Fibroblast of upper back skin (primary cell): ENCODE data around the gene CADPS.

Experiments used
- DNase-seq: peaks from one replicate; pipeline ENCODE4 v3.0.0-alpha.2; 2013

Gene CADPS

DNA sequence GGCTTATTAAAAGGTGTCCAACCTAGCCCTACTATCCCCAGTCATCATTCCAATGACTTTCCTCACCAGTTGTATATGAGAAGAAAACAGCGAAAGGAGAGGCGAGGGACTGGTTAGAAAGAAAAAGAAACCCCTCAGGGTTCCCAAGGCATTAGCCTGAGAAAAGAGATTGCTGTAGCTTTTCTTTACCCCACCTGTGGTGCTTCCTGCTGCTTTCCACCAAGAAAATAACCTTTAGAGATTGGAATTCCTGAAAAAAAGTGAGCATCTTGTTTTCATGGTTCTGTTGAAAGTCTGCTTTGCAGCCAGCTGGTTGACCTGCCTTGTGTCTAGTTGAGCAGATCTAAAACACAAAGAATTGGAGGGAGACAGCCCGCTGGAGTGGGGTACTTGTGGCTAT lies 196.4 kb downstream of the CADPS start:
- no peak for DNase-seq

DNA sequence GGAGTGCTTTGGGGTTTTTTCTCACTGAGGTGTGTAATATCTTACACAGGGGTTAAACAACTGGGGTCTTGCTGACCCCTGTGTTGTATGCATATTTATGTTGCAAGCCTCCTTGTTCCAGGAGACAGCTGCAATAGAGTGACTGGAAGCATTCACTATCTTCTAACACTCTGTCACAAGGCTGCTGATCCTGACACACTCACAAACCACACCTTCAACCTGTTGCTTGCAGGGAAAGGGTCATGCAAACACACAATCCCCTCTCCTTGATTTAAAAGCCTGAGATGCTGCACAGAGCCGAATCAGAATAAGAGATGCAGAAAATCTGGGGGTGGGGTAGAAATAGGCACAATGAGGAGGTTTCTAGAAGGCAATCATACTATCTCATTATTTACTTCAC lies 197.3 kb downstream of the CADPS start:
- no peak for DNase-seq

DNA sequence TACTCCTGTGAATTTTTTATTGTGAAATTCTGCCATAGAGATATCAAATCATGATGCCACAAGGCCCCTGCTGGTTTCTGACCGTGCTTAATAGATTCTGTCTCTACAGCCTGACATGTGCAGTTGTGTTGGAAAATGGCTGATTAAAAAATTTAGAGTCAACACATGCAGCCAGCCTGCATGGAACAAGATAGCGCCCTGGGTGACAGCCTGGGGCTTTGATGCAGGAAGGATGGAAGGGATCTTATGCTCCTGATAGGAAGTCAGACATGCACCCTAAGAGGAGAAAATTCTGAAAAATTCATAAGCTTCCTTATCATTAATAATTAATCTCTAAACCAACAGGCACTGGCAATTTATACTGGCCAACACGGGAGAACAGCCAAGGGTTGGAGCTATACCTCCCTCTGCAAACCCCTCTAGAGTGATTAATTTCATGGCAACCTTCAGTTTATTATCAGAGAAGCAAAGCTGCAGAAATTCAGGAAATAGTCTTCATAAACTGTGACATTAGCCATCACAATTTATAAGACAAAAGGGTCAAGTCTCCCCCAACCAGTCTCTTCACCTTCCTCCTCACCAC lies 198.4 kb downstream of the CADPS start:
- DNase-seq: no peak

DNA sequence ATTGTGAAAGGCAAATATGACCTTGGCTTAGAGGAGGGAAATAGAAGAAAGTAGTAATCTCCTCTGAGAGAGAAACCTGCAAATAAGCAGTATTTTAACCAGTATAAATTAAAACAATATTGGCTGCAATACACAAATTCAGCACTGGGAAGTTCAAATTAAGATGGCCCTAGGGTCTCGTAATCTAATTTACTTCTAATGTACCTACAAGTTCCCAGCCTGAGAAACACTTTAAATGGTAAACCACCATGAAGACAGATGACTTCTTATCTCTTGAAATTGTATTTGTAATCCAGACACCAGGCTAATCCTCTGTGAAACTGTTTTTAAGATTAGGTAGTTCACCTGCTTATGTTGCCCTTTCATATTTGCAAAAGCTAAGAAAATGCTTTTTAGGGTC lies 199.7 kb downstream of the CADPS start:
- no peak for DNase-seq

DNA sequence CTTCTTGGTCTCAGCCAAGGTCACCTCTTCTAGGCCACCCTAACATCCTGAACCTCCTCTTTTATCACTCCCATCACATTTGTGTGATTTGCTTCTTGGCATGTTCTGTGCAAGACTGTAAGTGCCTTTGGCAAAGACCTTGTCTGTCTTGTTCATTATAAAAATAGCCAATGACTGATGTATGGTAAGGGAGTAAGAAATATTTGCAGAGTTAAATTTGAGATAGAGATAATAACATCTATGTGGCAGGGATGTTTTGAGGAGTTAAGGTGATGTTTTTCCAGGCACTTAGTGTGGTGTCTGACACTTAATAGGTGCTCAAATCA lies 202.3 kb downstream of the CADPS start:
- DNase-seq: no peak

DNA sequence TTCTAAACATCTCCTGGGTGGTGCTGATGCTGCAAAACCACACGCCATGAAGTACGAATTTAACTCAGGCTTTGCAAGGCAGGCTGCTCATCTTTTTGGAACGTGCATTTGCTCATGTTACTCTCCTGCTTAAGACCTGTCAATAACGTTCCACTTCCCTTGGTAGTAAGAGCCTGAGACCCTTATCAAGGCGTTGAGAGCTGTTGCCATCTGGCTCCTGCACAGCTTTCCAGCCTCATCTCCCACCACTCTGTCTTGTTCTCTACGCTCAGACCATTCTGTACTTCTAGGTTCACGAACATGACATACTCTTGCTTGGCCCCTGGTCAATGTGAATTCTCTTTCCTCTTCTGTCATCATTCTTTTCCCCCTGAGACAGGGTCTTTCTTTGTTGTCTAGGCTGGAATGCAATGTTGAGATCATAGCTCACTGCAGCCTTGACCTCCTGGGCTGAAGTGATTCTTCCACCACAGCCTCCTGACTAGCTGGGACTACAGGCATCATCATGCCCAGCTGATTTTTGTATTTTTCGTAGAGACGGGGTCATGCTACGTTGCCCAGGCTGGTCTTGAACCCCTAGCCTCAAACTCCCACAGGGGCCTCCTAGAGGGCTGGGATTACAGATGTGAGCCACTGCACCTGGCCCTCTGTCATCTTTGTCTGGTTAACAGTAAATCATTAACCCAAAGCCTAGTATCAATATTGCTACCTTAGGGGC lies 202.8 kb downstream of the CADPS start:
- no peak for DNase-seq

DNA sequence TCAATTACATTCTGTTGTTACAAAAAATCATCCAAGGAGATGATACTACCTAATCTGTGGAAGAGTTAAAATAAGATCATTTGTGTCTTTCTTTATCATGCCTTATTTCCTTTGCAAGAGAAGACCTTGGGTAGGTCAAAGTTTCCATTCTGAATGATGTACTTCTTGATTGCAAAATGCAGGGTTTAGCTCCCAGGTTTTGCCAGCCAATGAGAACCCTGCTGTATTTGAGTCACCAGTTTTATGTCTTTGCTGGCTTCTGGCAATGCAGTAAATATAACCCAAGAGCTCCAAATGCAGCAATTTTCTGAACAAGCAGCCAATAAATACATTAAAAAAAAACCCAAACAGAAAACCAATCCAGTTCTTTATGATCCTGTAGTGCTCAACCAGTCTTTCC lies 204.9 kb downstream of the CADPS start:
- DNase-seq: no peak

DNA sequence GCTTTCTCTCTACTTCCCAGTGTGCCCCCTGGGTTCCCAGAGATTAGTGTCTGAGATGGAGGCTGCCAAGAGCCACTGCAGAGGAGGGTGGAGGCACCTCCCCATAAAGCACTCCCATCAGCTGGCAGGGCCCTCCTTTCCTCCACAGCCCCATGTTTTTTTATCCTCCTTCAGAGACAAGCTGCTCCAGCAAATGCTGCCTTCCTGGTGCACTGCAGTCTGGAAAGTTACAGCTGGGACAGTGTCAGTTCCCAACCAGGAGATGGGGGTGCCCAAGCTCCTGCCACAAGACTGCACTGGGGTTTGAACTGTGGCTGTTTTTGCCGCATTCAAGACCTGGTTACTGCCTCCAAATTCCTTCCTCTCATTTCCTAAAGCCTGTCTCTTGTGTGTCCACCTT lies 206.1 kb downstream of the CADPS start:
- DNase-seq: no peak

DNA sequence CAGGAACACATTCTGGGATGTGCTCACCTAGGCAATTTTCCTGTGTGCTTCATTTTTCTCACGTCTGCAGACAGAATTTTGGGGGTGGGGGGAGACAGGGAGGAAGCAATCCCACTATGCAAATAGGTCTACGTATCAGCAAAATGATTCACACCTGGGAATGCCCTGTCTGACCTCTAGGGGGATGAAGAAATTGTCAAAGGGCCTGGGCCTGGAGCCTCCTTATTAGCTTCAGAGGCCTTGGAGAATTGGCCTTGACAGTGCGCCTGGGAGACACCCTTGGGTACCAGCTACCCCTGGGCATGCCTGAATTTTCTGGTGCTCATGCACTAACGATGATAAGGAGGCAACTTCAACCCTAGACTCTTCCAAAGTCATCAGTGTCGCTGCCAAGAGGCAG lies 207.5 kb downstream of the CADPS start:
- DNase-seq: no peak

DNA sequence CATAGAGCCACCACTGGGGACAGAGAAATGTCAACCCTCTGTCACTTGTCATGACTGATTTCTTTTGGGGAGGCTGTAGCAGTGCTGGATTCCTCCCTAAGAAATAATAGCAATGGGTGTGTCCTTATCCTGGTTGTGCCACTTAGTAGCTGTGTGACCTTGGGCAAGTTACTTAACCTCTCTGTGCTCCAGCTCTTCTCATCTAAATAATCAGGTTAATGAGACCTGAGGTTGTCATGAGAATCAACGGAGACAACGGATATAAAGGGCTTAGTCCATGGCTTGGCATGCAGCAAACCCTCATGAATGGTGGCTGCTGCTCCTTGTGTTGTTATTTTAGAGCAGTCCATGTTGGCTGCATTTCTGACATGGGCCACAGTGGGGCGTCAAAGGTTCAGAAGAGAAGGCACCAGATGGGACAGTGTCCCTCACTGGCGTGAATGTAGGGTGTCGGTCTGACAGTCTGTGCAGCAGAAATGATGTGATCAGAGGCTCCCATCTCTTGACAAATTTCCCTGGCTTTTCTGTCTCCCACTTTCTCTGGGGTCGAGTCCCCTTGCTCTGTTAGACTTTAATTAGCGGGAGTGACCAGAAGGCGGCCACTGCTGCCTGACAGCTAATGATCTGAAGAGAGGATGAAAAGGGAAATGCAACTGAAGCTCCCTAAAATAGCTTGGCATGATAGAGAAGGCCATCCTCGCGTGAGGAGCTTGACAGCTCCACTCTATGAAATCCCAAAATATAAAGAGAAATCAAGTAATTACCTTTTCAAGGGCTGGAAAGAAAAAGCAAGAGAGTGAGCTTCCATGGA lies 209.4 kb downstream of the CADPS start:
- peak; percentile 80 for DNase-seq

DNA sequence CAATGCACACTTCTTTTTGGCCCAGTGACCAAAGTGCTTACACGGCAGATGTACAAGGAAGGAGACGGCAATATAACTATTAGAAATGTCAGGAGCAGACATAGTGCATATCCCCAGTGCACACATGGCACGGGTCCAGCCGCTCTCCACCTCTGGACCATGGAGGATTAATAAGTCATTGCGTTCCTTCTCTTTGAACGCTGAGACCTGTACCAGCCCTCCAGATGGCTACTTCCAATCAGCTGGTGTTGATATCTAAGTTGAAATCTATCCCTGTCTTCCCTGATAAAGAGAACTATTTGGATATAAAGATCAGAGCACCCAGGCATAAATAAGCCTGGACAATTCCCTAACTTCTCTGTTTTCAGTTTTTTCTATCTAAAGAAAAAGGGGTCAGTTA lies 212.5 kb downstream of the CADPS start:
- no peak for DNase-seq

DNA sequence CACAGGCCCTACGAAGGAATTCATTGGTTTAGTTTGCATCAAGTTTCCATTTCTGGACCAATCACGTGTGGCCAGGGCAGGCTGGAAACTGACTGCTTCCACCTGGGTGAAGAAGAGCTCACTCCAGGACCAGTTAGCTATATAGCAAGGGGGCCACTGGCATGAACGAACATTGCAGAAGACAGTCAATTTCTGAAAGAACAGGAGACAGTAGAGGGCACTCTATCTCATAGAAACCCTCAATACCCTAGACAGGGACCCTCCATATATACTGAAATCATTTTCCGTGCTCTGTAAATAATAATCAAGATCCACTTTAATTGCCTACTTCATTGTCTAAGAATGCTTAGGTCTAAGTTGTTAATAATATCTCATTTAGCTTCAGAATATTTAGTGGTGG lies 215.6 kb downstream of the CADPS start:
- DNase-seq: no peak

DNA sequence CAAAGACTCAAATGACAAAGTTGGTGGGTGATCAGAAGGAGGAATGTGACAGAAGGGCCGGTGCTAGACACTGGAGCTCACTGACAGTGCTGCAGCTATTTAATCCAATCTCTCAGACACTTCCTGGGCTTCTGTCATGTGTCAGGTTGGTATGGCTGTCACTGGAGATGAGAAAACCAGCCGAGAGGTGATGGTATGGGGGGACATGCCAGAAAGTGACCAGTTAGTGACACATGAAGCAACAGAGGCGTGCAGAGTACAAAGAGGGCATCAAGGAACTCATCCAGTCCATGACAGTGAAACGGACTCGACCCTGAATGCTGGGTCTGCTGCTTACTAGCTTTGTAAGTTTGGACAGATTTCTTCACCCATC lies 219.5 kb downstream of the CADPS start:
- DNase-seq: no peak

DNA sequence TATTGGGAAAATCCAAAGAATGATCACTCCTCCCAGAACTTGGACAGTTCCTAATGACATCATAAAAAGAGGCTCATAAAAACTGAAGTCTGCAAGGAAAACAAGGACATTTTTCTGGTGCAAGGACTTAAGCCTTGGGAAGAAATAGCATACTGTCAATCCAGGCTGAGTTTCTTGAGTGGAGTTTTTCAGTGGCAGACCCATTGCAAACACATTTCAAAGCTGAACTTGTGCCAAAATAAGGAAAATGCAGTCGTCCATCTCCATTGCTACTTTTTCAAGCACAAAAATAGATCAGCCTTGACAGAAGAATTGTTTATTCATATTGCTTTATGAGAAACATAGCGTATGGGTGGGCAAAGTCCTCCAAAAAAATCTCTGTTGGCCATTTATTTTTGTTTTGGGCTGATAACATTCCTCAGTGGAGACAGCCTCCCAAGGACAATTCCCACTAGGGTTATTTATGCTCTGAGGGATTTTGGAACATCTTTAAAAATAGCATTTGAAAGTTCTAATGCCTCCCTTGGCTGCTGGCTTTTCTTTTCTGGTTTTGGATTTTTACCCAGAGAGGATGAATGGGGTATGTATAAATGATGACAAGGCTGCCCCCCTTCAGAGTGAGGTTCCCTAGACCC lies 220.0 kb downstream of the CADPS start:
- DNase-seq: no peak

DNA sequence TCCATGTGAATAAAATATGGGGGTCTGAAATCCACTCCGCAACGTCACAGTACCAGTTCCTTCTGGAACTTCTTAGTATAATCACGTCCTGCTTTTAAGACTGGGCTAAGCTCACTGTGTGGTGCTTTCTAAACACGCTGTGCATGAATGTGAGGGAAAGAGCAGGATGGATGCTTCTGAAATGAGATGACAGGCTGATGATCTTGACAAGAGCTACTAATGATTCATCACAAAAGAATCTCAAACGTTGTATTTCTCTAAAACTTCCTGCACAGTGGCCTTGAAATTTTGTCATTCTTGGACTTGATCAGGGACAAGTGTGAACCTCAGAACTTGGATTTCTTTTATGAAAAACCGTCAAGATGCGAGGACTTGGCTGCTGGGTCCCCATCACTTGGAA lies 221.4 kb downstream of the CADPS start:
- peak; percentile 56 for DNase-seq

DNA sequence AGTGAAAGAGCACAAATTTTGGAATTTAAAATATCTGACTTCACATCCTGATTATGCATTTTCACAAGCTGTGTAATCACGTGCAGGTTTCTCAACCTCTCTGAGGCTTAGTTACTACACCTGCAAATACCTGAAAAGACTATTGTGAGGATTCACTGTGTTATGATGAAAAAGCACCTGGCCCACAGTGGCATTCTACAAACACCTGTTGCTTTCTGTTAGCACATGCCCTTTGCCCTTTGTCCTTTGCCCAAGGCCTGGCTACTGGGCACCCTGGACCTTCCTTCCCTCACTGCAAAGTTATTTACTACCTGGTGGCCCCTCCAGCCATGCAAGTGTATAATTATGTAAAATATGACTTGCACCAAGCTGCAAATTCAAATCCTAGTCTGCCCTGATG lies 227.5 kb downstream of the CADPS start:
- no peak for DNase-seq

DNA sequence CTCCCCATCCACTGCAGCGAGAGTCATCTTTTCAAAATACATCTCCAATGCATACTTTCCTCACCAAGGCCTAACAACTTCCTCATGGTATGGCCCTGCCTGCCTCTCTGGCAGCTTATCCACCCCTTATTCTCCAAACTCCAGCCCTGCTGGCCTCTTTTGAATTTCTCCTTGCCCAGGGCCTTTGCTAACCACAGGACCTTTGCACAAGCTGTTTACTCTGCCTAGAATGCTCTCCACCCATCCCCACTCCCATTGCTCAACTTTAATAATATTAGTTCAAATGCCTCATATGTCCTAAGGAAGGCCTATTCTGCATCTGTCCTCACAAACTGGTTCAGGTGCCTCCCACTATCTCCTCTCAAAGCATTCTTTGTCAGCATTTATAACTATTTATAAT lies 230.7 kb downstream of the CADPS start:
- DNase-seq: no peak

DNA sequence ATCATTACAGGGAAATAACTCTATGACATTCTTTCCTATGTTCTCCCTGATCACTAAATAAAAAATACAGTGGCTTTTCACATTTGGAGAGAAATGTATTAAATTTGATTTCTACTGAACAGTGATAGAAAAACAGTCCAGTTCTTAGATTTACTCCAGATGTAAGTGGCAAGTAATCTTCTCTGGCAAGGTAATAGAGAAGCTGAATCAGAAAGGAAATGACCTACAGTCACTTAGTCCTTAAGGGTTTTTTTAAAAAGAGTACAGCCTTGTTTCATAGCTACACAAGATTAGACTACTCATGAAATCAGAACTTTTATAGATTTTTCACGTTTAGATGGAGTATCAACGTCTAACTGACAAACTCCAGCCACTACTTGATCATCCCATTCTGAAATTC lies 236.9 kb downstream of the CADPS start:
- no peak for DNase-seq

DNA sequence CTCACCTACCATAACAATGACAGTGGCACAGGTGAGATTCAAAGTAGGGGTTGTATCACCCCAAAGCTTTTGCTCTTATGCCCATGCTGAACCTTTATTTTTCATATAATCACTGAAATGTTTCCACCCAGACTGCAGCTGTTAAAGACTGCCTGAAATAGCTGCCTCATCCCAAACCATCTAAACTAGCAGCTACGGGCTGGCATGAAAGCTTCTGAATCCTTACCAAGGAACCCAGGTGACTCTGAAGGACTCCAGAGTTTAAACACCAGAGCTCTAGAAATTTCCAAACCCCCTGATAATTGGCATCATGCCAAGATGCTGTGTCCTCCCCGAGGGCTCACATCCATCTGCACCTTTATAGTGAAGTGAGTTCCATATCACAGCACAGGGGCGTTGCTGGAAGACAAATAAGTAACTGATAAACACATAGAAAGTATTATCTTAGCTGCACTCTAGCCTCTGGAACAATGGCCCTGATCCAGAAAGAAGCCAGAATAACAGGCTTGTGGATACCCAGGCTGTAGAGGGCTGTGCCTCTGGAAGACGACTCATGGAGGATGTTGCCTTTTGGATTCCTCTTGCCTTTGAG lies 238.9 kb downstream of the CADPS start:
- peak; percentile 9 for DNase-seq

DNA sequence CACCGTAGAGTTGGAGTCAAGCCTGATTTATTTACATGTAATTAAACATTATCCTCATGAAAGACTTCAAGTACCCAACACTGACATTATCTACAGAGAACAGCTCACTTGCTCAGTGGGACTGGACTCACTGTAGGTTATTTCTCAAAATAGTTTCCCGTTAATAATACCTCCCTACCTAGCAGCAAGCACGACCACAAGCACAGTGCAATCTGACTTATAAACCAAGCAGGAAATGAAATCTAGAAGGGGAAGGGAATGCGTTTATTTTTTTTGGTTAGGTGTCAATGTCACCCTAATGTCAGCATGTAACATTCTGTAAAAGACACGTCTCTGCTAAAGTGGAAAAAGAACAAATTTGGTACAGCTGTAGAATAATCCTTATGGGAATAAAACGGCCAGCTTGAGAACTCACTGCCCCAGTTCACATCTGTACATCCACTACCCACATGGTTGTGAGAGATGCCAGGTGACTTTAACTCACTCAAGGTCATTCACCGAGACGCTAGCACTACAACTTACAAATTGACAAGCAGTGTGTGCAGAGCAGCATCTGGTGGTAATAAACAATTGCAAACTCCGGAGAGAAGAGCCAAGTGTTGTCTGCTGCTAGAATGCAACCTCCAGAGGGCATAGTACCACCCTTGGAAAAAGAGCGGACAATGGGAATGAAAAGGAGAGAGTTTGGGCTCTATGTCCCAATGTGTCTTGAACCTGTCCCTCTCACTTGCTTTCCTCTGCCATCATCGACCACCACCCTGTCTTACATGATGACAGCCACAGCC lies 242.5 kb downstream of the CADPS start:
- no peak for DNase-seq

DNA sequence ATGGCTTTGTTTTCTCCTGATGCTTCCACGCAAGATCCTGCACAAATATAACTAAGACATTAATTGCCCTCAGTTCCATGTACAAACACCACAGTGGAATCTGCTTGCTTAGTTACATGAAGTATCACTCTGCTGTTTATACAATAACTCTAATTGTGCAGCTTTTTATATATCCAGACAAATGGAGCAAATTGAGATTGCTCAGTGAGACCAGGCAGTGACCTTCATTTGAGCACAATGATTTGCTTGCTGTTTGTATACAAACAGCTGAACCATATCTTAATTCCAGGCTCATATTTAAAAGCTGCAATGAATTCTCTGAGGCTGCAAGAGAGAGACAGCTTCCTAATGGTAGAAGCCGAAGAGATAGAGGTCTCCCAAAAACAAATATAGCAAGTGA lies 243.7 kb downstream of the CADPS start:
- no peak for DNase-seq

DNA sequence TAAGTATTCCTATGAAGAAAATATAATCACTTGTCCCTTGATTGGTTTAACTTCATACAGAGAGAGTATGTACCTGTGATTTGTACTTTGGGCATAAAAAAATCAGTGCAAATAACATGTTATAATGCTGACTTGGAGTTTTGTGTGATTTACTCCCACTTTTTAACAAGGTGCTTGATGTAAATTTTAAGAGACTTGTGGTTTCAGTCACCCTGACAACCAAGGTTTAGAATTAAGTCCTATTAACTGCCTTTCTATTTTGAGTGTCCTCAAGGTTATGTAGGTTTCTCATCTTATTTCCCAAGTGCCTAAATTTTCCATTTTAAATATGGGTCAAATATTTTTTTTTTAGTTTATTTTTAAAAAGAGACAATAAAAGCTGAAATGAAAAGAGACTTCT lies 244.6 kb downstream of the CADPS start:
- no peak for DNase-seq

DNA sequence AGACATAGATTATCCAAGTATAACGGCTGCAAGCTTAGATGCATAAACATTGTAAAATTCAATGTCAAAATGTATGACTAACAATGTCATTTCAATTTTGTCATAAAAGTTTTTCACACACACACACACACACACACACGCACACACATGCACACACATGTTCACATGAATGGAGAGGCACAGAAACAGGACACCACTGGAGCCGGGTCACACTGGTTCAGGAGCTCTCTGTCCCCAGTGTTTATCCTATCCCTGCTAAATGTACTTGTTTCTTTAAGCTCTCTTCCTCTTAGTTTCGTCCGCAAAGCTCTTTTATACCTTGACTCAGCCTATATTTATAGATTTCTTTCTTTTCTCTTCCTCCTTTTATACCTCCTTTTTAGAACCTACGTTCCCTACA lies 249.9 kb downstream of the CADPS start:
- no peak for DNase-seq
